Measurements from ENCODE around the gene SPATA31E1. TPM values are rescaled to one million over a fixed set of nuclear protein-coding genes. Genes with fewer than 3 reads are reported as not detected.

Gene SPATA31E1
- total and polyA plus RNA-seq, 5 experiments from 2014 or later = not detected

- Mint-ChIP-seq H3K4me1 (peaks cover 0 to 6% (median 0%) of the 10 kb centered on the region in 4 donors), H3K9me3 (peaks cover 0 to 5% (median 3%) of the 10 kb centered on the region in 9 donors), H3K27ac (no peak overlapping the region), H3K36me3 (no peaks in the 10 kb centered on the region), H3K27me3 (peaks cover 0 to 10% (median 2%) of the 10 kb centered on the region in 5 donors), H3K4me3 (no peak overlapping the region)
- no peak for DNase-seq
- ATAC-seq = no peak
- POLR2A ChIA-PET = no interaction called here
Observed at GRCh38 chr9:87867391-87867790, 15.3 kb upstream of the SPATA31E1 start.

- no peaks in the 10 kb centered on the region for H3K9me3 Mint-ChIP-seq
- POLR2A ChIA-PET = no interaction called here
- H3K27ac Mint-ChIP-seq = no peak overlapping the region
- H3K4me3 Mint-ChIP-seq = no peak overlapping the region
- peaks cover 1 to 14% (median 7%) of the 10 kb centered on the region in 5 donors for H3K27me3 Mint-ChIP-seq
- ATAC-seq = no peak
- peaks cover 0 to 6% (median 0%) of the 10 kb centered on the region in 4 donors for H3K4me1 Mint-ChIP-seq
- no peak for DNase-seq
- H3K36me3 Mint-ChIP-seq = no peaks in the 10 kb centered on the region
Observed at GRCh38 chr9:87868175-87868574, 14.5 kb upstream of the SPATA31E1 start.

- Mint-ChIP-seq H3K4me3 (no peak overlapping the region), H3K27me3 (peaks cover 1 to 17% (median 8%) of the 10 kb centered on the region in 5 donors)
- POLR2A ChIA-PET = no interaction called here
Observed at GRCh38 chr9:87868635-87869034, 14.0 kb upstream of the SPATA31E1 start.

GRCh38 chr9:87869082-87869481 lies 13.6 kb upstream of the SPATA31E1 start:
- H3K4me3 Mint-ChIP-seq = no peak overlapping the region
- no peak for DNase-seq
- POLR2A ChIA-PET = no interaction called here
- peaks cover 1 to 17% (median 8%) of the 10 kb centered on the region in 5 donors for H3K27me3 Mint-ChIP-seq
- H3K9me3 Mint-ChIP-seq = no peaks in the 10 kb centered on the region
- no peaks in the 10 kb centered on the region for H3K36me3 Mint-ChIP-seq
- H3K27ac Mint-ChIP-seq = no peak overlapping the region
- H3K4me1 Mint-ChIP-seq = peaks cover 0 to 6% (median 0%) of the 10 kb centered on the region in 4 donors
- no peak for ATAC-seq

More at GRCh38 chr9:87868635-87869034, 14.0 kb upstream of the SPATA31E1 start:
- H3K4me1 Mint-ChIP-seq = peaks cover 0 to 6% (median 0%) of the 10 kb centered on the region in 4 donors
- no peak overlapping the region for H3K27ac Mint-ChIP-seq
- DNase-seq (no peak), ATAC-seq (no peak)
- no peaks in the 10 kb centered on the region for H3K36me3 Mint-ChIP-seq
- no peaks in the 10 kb centered on the region for H3K9me3 Mint-ChIP-seq

GRCh38 chr9:87871425-87872078 lies 11.1 kb upstream of the SPATA31E1 start:
- no peak overlapping the region for H3K4me3 Mint-ChIP-seq
- no peak for ATAC-seq
- H3K4me1 Mint-ChIP-seq = peaks cover 0 to 9% (median 0%) of the 10 kb centered on the region in 4 donors
- no peaks in the 10 kb centered on the region for H3K9me3 Mint-ChIP-seq
- DNase-seq = no peak
- no peaks in the 10 kb centered on the region for H3K36me3 Mint-ChIP-seq
- POLR2A ChIA-PET = no interaction called here
- H3K27me3 Mint-ChIP-seq = peaks cover 4 to 22% (median 16%) of the 10 kb centered on the region in 5 donors
- no peak overlapping the region for H3K27ac Mint-ChIP-seq

- Mint-ChIP-seq H3K27me3 (peaks cover 4 to 22% (median 19%) of the 10 kb centered on the region in 5 donors), H3K27ac (no peak overlapping the region), H3K36me3 (no peaks in the 10 kb centered on the region), H3K9me3 (no peaks in the 10 kb centered on the region), H3K4me1 (peaks cover 0 to 9% (median 0%) of the 10 kb centered on the region in 4 donors), H3K4me3 (no peak overlapping the region)
- ATAC-seq = no peak
- POLR2A ChIA-PET = no interaction called here
- DNase-seq = no peak
Observed at GRCh38 chr9:87872079-87872624, 10.5 kb upstream of the SPATA31E1 start.

- ATAC-seq = no peak
- Mint-ChIP-seq H3K36me3 (no peaks in the 10 kb centered on the region), H3K4me1 (peaks cover 0 to 9% (median 0%) of the 10 kb centered on the region in 4 donors), H3K27ac (no peak overlapping the region), H3K4me3 (no peak overlapping the region), H3K9me3 (no peaks in the 10 kb centered on the region), H3K27me3 (peaks cover 4 to 31% (median 22%) of the 10 kb centered on the region in 5 donors)
- no peak for DNase-seq
- POLR2A ChIA-PET = no interaction called here
Observed at GRCh38 chr9:87873607-87874303, 8.9 kb upstream of the SPATA31E1 start.

GRCh38 chr9:87874304-87874623 lies 8.4 kb upstream of the SPATA31E1 start:
- Mint-ChIP-seq H3K9me3 (no peaks in the 10 kb centered on the region), H3K27me3 (peaks cover 4 to 31% (median 22%) of the 10 kb centered on the region in 5 donors), H3K36me3 (no peaks in the 10 kb centered on the region), H3K4me3 (no peak overlapping the region), H3K27ac (no peak overlapping the region), H3K4me1 (peaks cover 0 to 9% (median 0%) of the 10 kb centered on the region in 4 donors)
- POLR2A ChIA-PET = no interaction called here
- DNase-seq = no peak
- ATAC-seq = no peak

GRCh38 chr9:87875060-87875459 lies 7.6 kb upstream of the SPATA31E1 start:
- ATAC-seq (no peak), DNase-seq (no peak)
- Mint-ChIP-seq H3K27ac (no peak overlapping the region), H3K4me1 (peaks cover 0 to 3% (median 0%) of the 10 kb centered on the region in 4 donors), H3K9me3 (no peaks in the 10 kb centered on the region), H3K27me3 (peaks cover 2 to 30% (median 22%) of the 10 kb centered on the region in 5 donors), H3K36me3 (no peaks in the 10 kb centered on the region), H3K4me3 (no peak overlapping the region)
- POLR2A ChIA-PET = no interaction called here

- Mint-ChIP-seq H3K36me3 (no peaks in the 10 kb centered on the region), H3K4me3 (no peak overlapping the region), H3K27me3 (peaks cover 2 to 35% (median 21%) of the 10 kb centered on the region in 5 donors), H3K4me1 (peaks cover 0 to 3% (median 0%) of the 10 kb centered on the region in 4 donors), H3K9me3 (no peaks in the 10 kb centered on the region), H3K27ac (no peak overlapping the region)
- no peak for ATAC-seq
- POLR2A ChIA-PET = no interaction called here
- DNase-seq = no peak
Observed at GRCh38 chr9:87875831-87876545, 6.7 kb upstream of the SPATA31E1 start.

GRCh38 chr9:87876708-87877107 lies 6.0 kb upstream of the SPATA31E1 start:
- Mint-ChIP-seq H3K27ac (no peak overlapping the region), H3K4me3 (no peak overlapping the region), H3K27me3 (peaks cover 2 to 35% (median 21%) of the 10 kb centered on the region in 5 donors), H3K9me3 (no peaks in the 10 kb centered on the region), H3K4me1 (peaks cover 0 to 3% (median 0%) of the 10 kb centered on the region in 4 donors), H3K36me3 (no peaks in the 10 kb centered on the region)
- POLR2A ChIA-PET = no interaction called here
- DNase-seq = no peak
- ATAC-seq = no peak

GRCh38 chr9:87878989-87879511 lies 3.6 kb upstream of the SPATA31E1 start:
- Mint-ChIP-seq H3K27me3 (peaks cover 1 to 35% (median 14%) of the 10 kb centered on the region in 5 donors), H3K4me1 (peaks cover 0 to 3% (median 0%) of the 10 kb centered on the region in 4 donors), H3K4me3 (no peak overlapping the region), H3K9me3 (no peaks in the 10 kb centered on the region), H3K36me3 (no peaks in the 10 kb centered on the region), H3K27ac (no peak overlapping the region)
- ATAC-seq (no peak), DNase-seq (no peak)
- POLR2A ChIA-PET = no interaction called here
